GM18498 (cell line): ENCODE measurements around the gene TNRC6B.
"Not testable (repeated sequence)": the region's sequence is repeated elsewhere in the genome, so short reads cannot be mapped to it uniquely, and the experiment has no call there.

Source experiments
- ATAC-seq: cut with Tn5 transposase; IDR thresholded peaks from one replicate; pipeline ENCODE4 v1.9.1; 2021; ENCODE audit warnings: mild to moderate bottlenecking, moderate library complexity; ENCODE audit not compliant: unreplicated experiment

Gene TNRC6B

GRCh38 chr22:40279017-40279416, 101.3 kb downstream of the TNRC6B start:
- ATAC-seq: no peak

GRCh38 chr22:40281717-40282116, 104.0 kb downstream of the TNRC6B start:
- no peak for ATAC-seq

GRCh38 chr22:40285513-40285912, 107.8 kb downstream of the TNRC6B start:
- ATAC-seq: no peak

- ATAC-seq: no peak
Observed at GRCh38 chr22:40289991-40290459, 112.3 kb downstream of the TNRC6B start.

- no peak for ATAC-seq
Observed at GRCh38 chr22:40290516-40290915, 112.8 kb downstream of the TNRC6B start.

GRCh38 chr22:40294696-40295095, 117.0 kb downstream of the TNRC6B start:
- ATAC-seq: no peak

- no peak for ATAC-seq
Observed at GRCh38 chr22:40300316-40300715, 122.6 kb downstream of the TNRC6B start.

- no peak for ATAC-seq
Observed at GRCh38 chr22:40300884-40301672, 123.4 kb downstream of the TNRC6B start.

- no peak for ATAC-seq
Observed at GRCh38 chr22:40302149-40302548, 124.4 kb downstream of the TNRC6B start.

- ATAC-seq: no peak
Observed at GRCh38 chr22:40305625-40306024, 127.9 kb downstream of the TNRC6B start.

GRCh38 chr22:40308999-40309573, 131.4 kb downstream of the TNRC6B start:
- no peak for ATAC-seq

GRCh38 chr22:40309631-40310030, 131.9 kb downstream of the TNRC6B start:
- no peak for ATAC-seq

GRCh38 chr22:40310081-40310767, 132.5 kb downstream of the TNRC6B start:
- no peak for ATAC-seq

GRCh38 chr22:40310768-40311120, 133.0 kb downstream of the TNRC6B start:
- ATAC-seq: no peak

- ATAC-seq: not testable (repeated sequence)
Observed at GRCh38 chr22:40311646-40312045, 133.9 kb downstream of the TNRC6B start.

GRCh38 chr22:40312050-40312449, 134.3 kb downstream of the TNRC6B start:
- no peak for ATAC-seq

GRCh38 chr22:40313007-40313406, 135.3 kb downstream of the TNRC6B start:
- ATAC-seq: no peak

- no peak for ATAC-seq
Observed at GRCh38 chr22:40314041-40314440, 136.3 kb downstream of the TNRC6B start.

- ATAC-seq: no peak
Observed at GRCh38 chr22:40320687-40321086, 143.0 kb downstream of the TNRC6B start.

- ATAC-seq: no peak
Observed at GRCh38 chr22:40322021-40322420, 144.3 kb downstream of the TNRC6B start.

GRCh38 chr22:40322818-40323447, 145.2 kb downstream of the TNRC6B start:
- ATAC-seq: no peak
